GM21825 (cell line): ENCODE measurements around the gene HOXC10.

Source experiments
- ATAC-seq: cut with Tn5 transposase; IDR thresholded peaks from one replicate; pipeline ENCODE4 v1.9.1; 2021; ENCODE audit warnings: mild to moderate bottlenecking, moderate library complexity; ENCODE audit not compliant: unreplicated experiment

Gene HOXC10

DNA sequence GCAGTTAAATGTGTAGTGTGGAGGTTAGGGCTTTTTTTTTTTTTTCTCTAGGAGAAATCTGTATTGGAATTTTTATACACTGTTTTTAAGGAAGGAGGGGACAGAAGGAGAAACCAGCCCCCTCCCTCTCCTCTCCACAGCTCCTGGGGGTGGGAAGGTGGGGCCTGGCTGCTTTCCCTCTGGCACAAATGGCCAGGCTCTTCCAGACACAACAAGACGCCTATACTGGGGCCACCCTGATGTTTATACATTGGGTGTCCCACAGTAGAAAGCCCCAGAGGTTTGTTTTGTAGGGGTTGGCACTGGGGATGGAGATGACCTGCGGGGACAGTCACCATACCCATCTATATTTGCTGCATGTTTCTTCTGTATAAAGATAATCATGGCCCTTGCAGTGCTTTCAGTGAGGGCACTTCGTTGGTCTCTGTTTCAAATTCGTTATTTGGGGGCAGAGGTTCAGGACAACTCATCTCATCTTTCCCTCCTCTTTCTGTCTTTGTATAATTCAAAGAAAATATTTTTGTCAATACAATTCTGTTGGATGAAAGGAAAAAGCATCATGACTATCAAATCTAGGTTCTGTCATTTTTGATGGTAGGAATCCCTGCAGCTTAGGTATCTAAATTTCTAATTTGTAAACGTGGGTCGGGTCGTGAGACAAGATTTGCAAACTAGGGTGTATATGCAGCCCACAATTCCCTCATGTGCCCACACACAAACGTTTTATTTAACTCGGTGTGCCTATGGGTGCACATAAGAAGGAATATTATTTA lies 7.9 kb upstream of the HOXC10 start:
- no peak for ATAC-seq

DNA sequence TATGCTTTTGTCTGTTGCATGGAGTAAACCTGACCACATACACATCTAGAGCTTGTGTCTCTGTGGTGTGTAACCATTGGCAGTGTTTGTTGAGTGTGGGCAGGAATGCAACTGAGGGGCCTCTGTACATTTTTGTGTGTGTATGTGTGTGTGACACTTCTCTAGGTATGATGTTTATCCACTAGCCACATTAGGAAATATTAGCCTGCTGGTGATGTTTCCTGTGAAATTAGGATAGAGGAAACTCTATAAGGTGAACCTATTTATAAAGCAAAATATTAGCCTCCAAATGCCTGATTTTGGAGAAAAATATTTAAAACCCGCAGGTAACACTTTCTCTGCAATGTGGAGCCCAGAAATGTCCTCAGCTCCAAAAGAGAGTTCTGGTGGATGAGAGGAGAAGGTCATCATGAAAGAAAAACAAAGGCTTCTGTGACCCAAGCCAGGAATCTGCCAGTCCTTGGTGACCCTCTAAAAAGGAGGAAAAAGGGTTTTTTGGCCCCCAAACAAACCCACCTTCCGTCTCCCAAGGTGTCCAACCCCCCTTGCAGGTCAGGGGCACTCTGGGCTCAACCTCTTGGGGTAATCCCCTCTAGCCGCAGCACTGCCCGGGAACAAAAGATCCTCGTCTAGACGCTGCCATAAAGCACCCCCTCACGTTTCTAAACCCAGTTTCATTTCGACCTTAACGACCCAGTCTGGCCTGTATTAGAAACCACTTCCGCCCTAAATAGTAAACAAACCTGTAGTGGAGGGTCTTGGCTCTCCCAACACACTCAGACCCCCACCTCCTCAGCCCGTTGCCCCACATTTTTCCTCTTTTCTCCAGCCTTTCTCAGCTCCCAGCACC lies 7.1 kb upstream of the HOXC10 start:
- no peak for ATAC-seq

DNA sequence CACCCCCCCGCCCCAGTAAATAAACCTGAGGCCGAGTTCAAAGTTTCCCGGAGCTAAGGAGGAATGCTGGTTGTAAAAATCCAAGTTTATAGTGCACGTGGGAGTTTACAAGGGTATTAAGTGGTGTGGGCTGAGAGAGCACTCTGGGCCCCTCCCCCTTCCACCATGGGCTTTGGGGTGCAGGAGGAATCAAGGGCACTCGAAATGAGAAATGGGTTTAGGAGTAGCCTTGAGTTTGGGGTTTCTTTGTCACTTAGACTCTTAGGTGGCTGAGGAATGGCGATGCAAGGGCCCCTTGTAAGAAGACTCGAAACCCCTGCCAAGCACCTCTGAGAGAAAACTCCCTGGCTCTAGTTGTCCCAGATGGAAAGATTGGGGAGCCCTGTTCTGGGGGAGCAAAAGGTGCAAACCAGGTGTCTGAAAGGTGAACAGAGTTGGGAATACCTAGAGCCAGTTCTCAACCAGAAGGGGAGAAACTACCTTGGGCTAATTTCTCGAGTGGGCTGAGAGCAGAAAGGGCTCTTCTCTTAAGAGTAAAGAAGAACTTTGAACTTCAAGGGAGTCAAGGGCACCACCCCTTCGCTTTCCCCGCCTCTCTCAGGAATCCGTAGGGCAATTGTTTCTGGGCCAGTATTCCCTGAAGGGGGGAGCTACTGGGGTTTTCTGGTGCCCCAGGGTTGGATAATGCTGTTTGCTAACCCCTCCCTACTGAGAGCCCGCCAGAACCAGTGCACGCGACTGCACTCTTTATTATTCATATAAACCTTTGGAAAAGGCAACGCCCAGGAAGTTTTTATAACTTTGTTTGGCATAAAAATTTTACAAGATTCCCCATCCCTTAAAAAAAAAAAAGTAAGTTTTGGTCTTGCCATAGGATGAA lies 6.2 kb upstream of the HOXC10 start:
- no peak for ATAC-seq

DNA sequence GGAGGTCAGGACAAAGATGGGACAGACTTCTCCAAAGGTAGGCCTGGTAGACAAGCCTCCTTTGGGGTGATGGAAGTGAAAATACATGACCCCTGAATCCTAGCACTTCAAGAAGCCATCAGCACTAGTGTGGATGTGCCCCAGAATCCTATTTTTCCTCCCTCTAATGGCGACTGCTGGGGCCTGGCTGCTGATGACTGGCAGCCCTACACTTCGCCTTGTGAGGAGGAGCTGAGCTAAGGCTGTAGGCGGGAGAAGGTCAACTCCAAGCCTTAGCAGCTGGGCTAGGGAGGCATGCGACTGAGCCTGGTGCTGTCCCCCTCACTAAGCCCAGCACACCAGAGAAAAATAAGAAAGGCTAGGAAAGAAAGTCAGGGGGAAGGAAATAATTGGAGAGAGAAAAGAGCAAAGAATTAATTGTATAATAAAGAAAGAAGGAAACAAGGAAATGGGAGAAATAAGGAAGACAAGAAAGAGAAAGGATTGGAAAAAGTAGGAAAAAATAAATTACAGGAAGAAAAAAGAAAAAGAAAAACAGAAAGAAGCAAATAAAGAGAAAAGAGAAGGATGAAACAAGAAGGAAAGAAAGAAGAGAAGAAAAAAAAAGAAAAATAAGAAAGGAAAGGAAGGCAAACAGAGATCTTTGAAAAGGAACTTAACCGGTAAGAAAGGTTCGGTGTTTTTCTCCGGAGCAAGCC lies 4.7 kb upstream of the HOXC10 start:
- no peak for ATAC-seq

DNA sequence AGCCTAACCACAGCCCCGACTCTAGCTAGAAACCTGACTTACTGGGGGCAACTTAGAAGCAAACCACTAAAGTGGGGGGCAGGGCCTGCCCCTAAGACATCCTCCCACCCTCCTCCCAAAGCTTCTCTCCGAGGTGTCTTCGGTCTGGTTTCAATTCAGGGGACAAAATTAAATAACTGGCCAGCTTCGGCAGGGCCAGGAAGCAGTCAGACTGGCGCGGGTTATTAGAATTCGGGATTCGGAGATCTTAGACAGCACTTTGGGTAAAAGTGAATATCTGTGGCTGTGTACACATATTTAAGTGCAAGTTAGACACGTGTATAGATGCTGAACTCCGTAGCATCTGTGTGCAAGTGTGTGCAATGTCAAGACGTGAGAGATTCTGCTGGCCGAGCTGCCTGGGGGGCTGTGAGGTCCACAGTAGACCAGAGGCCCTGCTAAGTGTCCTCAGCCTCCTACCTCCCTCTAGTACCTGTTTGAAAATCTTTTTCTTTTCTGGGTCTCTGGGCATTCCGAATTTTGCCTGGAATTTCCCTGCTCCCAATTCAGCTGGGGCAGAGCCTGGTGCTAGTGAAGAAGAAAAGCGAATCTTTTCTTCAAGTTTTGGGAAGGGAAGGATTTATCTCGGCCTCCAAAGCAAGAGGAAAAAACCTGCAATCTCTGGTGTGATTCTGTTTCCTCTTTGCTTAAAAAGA lies 4.0 kb upstream of the HOXC10 start:
- ATAC-seq, result no peak

DNA sequence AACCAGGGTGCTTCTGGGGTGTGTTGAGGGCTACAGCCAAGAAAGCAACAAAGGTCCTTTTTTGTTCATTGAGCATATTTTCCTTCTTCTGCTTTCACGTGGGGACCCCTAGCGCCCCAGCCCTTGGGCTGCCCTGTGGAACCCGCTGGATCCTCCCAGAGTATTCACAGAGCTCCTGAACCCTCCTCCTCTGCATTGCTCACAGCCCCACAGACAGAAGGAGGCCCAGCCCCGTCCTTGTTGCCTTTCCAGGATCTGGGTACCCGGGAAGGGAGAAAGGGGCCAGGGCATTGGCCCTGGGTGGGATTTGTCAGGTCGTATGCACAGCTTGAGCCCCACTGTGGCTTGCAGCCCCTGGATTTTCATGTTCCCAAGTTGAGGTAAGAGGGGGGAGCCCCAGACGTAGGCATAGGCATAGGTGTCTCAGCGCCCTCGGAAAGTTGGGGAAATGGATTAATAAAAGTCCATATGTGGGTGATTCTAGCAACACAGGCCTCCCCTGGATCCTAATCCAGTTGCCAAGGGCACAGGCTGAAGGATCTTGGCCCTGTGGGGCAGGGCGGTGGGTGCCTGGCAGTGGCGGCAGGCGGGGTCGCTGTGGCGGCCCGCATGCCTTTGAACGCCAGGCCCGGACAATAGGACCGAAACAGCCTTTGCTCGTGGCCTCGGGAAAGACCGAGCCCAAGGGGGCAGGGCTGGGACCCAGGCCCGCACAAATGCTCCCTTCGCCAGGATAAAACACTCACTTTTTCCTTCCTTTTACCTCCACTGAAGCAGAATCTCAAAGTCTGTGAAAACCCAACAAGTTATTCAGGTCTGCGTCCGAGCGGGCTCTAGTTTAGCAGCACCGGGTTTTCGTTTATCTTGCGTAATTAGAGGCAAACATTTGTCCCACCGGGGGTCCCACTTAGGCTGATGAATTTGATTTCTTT lies 3.0 kb upstream of the HOXC10 start:
- no peak for ATAC-seq

DNA sequence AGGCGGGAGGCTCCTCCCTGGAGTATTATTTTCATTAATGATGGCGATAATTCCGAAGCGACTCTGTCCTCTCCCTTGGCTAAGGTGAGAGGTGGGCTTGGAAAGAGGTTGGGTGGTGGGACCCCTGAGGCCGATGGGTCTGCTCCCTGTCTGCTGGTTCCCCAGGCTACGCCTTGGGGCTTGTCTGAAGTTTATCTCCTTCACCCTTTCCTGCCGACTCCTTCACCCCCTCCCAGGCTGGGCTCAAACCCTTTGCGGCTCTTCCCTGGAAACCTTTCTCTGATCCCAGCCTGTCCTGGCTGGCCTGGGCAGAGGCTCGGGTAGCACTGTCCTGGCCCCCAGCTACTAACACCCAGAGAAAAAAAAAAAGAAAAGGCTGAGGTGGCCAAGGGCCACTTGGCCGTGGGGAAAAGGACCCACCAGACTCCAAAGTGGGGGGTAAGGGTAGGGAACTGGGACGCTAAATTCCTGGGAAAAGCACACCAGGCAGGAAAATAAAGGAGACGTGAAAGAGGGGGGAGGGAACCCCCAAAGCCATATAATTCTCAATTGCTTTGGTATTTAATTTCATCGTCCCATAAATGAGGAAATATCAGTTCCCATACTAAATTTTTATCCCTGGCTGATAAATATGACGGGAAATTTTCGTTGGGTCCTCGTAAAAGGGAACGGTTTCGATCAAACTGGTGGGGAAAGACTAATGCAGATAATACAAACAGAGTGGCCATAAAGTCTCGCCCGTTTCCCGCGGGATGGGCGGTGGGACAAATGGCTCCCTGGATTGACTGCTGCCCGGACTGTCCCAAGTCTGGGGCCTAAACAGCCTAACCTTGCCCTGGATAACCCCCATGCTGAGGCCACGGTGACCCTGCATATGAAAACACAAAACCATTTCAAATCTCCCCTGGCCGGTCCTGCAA lies 2.0 kb upstream of the HOXC10 start:
- ATAC-seq, result no peak

DNA sequence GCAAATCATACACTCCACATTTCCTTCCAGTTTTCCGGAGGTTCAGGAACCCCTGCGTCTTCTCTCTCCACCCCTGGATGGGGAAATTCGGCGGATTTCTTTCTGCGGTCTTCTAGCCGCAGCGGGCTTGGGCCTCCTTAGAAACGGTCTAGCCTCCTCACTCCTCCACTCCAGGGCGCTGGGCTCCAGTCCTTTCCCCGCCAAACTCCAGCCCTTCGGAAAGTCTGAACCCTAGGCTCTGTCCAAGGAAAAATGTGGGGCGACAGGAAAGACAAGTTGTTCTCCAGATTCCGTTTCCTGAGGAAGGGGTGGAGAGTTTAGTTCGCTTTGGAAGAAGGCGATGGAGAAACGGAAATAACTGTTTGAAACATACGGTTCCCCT lies 1.4 kb upstream of the HOXC10 start:
- ATAC-seq, result no peak

DNA sequence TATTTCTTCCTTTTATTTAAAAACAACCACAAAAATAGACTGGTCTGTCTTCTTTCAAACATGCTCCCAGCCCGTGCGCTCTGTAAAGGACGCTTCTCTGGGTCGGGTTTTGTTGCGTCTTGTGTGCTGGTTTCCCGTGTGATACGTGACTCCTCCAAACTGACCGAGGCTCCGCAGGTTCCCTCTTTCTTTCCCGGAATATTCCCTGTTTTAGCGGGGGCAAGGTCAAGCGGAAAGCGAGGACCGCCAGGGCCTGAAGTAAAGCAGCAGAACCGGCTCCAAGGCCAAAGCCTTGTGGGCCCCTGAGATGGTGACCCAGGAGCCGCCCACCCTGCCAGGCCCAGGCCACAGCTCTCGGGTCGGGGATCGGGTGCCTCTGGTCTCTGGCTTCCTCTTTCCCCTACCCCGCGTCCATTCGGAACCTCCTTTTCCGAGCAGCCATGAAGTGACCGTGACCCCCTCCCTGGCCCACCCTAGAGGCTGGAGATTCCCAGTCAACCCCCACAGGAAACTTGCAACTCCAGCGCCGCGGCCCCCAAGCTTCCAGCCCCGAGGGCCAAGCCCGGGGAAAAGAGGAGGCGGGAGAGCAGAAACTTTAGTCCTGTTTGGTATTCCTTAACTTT lies 885 bp upstream of the HOXC10 start:
- ATAC-seq, result no peak

DNA sequence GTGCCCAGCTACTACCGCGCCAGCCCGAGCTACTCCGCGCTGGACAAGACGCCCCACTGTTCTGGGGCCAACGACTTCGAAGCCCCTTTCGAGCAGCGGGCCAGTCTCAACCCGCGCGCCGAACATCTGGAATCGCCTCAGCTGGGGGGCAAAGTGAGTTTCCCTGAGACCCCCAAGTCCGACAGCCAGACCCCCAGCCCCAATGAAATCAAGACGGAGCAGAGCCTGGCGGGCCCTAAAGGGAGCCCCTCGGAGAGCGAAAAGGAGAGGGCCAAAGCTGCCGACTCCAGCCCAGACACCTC lies 697 bp downstream of the HOXC10 start:
- ATAC-seq, result no peak

DNA sequence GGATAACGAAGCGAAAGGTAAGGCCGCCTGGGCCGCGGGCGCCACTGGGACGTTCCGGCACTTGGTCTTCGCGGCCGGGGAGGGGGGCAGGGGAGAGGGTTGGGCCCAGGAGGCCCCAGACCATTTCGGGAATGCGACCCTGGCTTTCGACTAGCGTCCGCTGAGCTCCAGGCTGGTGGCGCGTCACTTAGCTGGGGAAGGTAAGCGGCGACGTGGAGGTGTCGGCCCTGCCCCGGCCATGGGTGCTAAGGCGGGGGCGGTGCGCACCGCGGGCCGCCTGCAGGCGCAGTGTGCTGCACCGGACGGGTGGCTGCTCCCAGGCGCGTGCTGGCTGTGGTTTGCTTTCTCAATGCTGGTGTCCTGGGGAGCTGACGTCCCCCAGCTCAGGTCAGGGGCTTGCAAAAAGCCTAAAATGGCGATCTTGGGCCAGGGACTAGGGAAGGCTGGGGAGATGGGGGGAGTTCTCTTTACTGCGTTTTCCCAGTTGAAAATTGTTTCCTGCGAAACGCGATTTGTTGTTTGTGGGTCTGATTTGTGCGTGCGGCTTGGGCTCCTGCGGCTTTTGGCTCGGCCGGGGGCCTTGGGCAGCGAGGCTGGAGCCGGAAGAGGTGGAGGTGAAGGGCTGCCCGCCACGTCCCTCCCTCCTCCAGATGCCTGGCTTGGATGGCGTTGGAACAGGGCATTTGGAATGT lies 1.2 kb downstream of the HOXC10 start:
- ATAC-seq, result no peak

DNA sequence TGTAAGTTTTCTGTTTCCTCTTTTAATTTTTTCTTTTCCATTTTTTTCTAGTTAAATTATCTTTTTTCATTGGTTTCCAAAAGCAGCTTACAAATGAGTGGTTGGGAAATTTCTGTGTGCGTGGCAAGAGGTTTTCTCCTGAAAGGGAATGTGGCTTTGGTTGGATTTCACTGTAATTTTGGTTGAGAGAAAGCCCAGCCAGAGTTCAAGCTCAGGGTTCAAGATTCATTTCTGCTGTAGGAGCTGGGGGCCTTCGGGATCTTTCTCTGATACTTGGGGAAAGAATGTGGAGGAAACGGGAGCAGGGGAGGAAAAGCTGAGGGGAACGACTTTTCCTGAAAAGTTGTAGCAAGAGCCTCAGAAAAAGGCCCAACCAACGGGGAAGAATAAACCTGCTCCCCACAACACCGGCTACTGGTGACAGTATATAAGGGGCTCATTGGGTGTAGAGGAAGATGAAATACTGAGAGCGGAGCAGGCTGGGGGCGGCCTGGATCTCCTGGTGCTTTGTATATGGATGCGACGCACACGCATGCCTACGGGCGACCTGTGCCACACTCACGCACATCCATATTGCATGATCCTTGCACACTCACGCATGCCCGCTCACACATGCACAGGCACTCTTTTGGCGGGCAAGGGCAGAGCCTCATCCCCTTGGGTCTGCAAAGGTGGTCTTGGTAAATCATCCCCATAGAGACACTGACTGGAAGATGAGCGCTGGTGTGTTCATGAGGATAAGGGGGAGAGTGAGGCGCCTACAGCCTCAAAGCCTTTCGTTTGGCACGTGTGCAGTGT lies 1.9 kb downstream of the HOXC10 start:
- no peak for ATAC-seq

DNA sequence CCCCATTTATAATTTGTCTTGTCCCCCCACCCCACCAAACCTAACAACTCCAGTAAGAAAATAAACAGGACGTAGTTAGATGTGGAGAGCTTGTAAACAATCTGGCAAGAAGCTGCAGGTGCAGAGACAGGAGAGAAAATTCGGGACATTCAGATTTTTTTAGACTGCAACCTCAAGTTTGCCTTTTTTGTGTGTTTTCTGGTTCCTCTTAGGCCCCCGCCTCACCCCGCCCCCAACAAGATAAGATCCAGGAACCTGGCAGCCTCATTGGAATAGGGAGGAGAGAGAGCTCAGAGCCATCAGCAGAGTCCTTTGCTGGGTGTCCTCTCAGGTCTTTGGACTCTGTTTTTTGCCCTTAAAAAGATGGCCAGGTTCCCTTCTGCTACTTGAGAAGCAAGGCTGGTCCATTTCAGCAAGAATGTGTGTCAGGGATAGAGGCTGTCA lies 2.9 kb downstream of the HOXC10 start:
- ATAC-seq, result no peak

DNA sequence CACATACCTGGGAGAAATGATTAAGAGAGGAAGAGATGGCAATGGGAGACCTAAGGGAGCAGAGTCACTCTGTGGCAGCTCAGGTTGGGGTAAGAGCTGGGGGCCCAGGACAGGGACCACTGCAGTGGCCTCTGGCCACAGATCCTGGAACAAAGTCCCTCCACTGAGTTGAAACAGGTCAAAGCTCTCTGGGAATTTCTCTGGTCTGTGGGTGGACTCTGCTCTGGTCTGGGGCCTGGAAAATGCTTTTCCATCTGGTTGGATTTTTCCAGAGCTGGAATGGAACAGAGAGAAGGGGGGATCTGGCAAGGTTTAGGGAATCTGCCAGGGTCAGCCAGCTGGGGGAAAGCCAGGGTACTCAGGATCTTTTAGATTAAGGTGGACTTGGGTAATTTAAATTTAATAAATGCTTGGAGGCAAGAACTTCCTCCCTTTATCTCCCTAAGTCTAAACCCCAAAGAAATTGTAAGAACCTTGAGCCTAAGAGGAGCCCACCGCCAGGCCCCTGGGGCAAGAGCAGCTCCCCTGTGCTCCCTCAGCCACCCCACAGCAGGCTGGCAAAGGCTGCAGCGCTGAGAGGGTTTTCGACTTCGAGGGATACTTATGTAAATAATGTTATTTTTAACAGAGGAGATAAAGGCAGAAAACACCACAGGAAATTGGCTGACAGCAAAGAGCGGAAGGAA lies 3.7 kb downstream of the HOXC10 start:
- ATAC-seq, result no peak

DNA sequence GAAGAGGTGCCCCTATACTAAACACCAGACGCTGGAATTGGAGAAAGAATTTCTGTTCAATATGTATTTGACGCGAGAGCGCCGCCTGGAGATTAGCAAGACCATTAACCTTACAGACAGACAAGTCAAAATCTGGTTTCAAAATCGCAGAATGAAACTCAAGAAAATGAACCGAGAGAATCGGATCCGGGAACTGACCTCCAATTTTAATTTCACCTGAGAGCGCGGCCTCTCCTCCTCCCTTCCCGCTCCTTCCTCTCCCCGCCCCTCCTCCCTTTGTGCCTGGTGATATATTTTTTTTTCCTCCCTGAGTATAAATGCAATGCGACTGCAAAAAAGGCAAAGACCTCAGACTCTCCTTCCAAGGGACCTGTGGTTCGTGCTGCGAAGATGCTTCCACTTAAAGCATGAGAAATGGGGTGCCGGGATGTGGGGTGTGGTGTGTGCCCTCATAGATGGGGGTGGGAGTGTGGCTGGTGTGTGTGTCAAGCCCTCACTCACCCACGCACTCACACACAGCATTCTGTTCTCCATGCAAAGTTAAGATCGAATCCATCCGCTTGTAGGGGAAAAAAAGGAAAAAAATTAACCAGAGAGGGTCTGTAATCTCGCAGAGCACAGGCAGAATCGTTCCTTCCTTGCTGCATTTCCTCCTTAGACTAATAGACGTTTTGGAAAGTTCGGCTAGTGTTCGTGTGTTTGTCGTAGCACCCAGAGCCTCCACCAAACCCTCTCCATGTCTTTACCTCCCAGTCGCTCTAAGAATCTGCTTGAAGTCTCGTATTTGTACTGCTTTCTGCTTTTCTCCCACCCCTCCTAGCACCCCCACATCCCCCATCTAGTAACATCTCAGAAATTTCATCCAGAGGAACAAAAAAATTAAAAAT lies 4.5 kb downstream of the HOXC10 start:
- ATAC-seq, result no peak
